HepG2 (cell line): ENCODE measurements around the gene NEURL4. TPM values are rescaled to one million over a fixed set of nuclear protein-coding genes. Genes with fewer than 3 reads are reported as not detected.

Experiments used
- BHLHE40 ChIP-seq: IDR thresholded peaks from 2 replicates; pipeline ENCODE4 v1.6.1; 2011; ENCODE audit warnings: low read length, improper control_type of control experiment
- CSRNP2 ChIP-seq: sonication (generic); formaldehyde crosslinking; conservative IDR thresholded peaks from 2 replicates; pipeline ENCODE4 v1.8.0; 2022; ENCODE audit warnings: low read depth, missing genetic modification reagents
- FIP1L1 ChIP-seq: fragments of 200-400 bp; formaldehyde crosslinking; IDR thresholded peaks from 2 replicates; pipeline ENCODE4 v1.6.1; 2018; ENCODE audit warnings: low read depth, mild to moderate bottlenecking, low read length, moderate library complexity, borderline replicate concordance; ENCODE audit not compliant: insufficient read depth
- HHEX ChIP-seq: IDR thresholded peaks from 2 replicates; pipeline ENCODE4 v1.6.1; 2016; ENCODE audit warnings: control low read depth
- HMG20B ChIP-seq: conservative IDR thresholded peaks from 2 replicates; pipeline ENCODE4 v1.6.1; 2016; ENCODE audit warnings: missing genetic modification reagents, missing compliant biosample characterization
- KDM3A ChIP-seq: IDR thresholded peaks from 2 replicates; pipeline ENCODE4 v1.6.1; 2018; ENCODE audit warnings: low read depth, missing compliant biosample characterization
- KDM5B ChIP-seq: sonication (generic); formaldehyde crosslinking; IDR thresholded peaks from 2 replicates; pipeline ENCODE4 v1.4.0; 2020; ENCODE audit warnings: missing genetic modification reagents, mild to moderate bottlenecking, borderline replicate concordance
- KMT2A ChIP-seq: sonication (generic); formaldehyde crosslinking; IDR thresholded peaks from 2 replicates; pipeline ENCODE4 v1.4.0; 2020; ENCODE audit warnings: missing genetic modification reagents
- MBD4 ChIP-seq: IDR thresholded peaks from 2 replicates; pipeline ENCODE4 v1.6.1; 2012; ENCODE audit warnings: low read length, inconsistent platforms, borderline replicate concordance
- MYC ChIP-seq: sonication (generic); formaldehyde crosslinking; IDR thresholded peaks from 2 replicates; pipeline ENCODE4 v1.9.0; 2021; ENCODE audit warnings: missing genetic modification reagents, borderline replicate concordance
- NPAS2 ChIP-seq: sonication (generic); formaldehyde crosslinking; IDR thresholded peaks from 2 replicates; pipeline ENCODE4 v1.8.0; 2022; ENCODE audit warnings: mild to moderate bottlenecking, missing genetic modification reagents, borderline replicate concordance
- PREB ChIP-seq: sonication (generic); formaldehyde crosslinking; IDR thresholded peaks from 2 replicates; pipeline ENCODE4 v1.4.0; 2020; ENCODE audit warnings: missing genetic modification reagents
- SMAD9 ChIP-seq: sonication (generic); formaldehyde crosslinking; IDR thresholded peaks from 2 replicates; pipeline ENCODE4 v1.5.1; 2020; ENCODE audit warnings: mild to moderate bottlenecking, missing genetic modification reagents
- SRSF1 ChIP-seq: fragments of 200-400 bp; formaldehyde crosslinking; optimal IDR thresholded peaks from 2 replicates; pipeline ENCODE3; 2017; ENCODE audit warnings: mild to moderate bottlenecking, low read depth, low read length, moderate library complexity
- TCF7L2 ChIP-seq: IDR thresholded peaks from 2 replicates; pipeline ENCODE4 v1.6.1; 2011; ENCODE audit warnings: mild to moderate bottlenecking, low read depth, low read length, moderate library complexity
- ZBTB46 ChIP-seq: sonication (generic); formaldehyde crosslinking; IDR thresholded peaks from 2 replicates; pipeline ENCODE4 v1.4.0; 2020; ENCODE audit warnings: mild to moderate bottlenecking, missing genetic modification reagents, borderline replicate concordance
- ZBTB7A ChIP-seq: sonication (generic); formaldehyde crosslinking; IDR thresholded peaks from 2 replicates; pipeline ENCODE4 v1.8.0; 2022; ENCODE audit warnings: mild to moderate bottlenecking, missing genetic modification reagents
- ZNF264 ChIP-seq: sonication (generic); formaldehyde crosslinking; IDR thresholded peaks from 2 replicates; pipeline ENCODE4 v1.4.0; 2020; ENCODE audit warnings: missing genetic modification reagents
- ZNF276 ChIP-seq: sonication (generic); formaldehyde crosslinking; IDR thresholded peaks from 2 replicates; pipeline ENCODE4 v1.4.0; 2020; ENCODE audit warnings: mild to moderate bottlenecking, low read depth, missing genetic modification reagents
- ZNF331 ChIP-seq: sonication (generic); formaldehyde crosslinking; IDR thresholded peaks from 2 replicates; pipeline ENCODE4 v1.4.0; 2020; ENCODE audit warnings: missing genetic modification reagents
- ZNF441 ChIP-seq: sonication (generic); formaldehyde crosslinking; IDR thresholded peaks from 2 replicates; pipeline ENCODE4 v1.7.0; 2021; ENCODE audit warnings: missing genetic modification reagents, borderline replicate concordance
- ZNF569 ChIP-seq: sonication (generic); formaldehyde crosslinking; IDR thresholded peaks from 2 replicates; pipeline ENCODE4 v1.5.0; 2020; ENCODE audit warnings: mild to moderate bottlenecking, missing genetic modification reagents, moderate library complexity, borderline replicate concordance
- ZNF720 ChIP-seq: sonication (generic); formaldehyde crosslinking; IDR thresholded peaks from 2 replicates; pipeline ENCODE4 v1.4.0; 2020; ENCODE audit warnings: missing genetic modification reagents
- ZNF747 ChIP-seq: sonication (generic); formaldehyde crosslinking; IDR thresholded peaks from 2 replicates; pipeline ENCODE4 v1.8.1; 2023; ENCODE audit warnings: missing genetic modification reagents, mild to moderate bottlenecking, borderline replicate concordance
- ZSCAN9 ChIP-seq: IDR thresholded peaks from 2 replicates; pipeline ENCODE4 v1.6.1; 2016; ENCODE audit warnings: borderline replicate concordance
- polyA plus RNA-seq, 8 experiments: library from polyadenylated mRNA; depleted of rRNA in 3 of 8; stranded (reverse) in 7 of 8; unstranded in 1 of 8; fragments of >200 nt; fragmentation: Illumina TruSeq in 4 of 8; extraction: Trizol in 4 of 8; gene quantifications; 2 replicates each; pipeline versions ENCODE4 v1.2.1 to v1.2.3, GENCODE V29; 2011 to 2016; ENCODE audit warnings: low read depth in 4 of 8, missing spikeins in 1 of 8, mixed read lengths in 1 of 8; ENCODE audit not compliant: insufficient read depth in 1 of 8
- total RNA-seq, 5 experiments: library from RNA; depleted of rRNA; stranded (reverse); fragments of >200 nt; fragmentation: Illumina TruSeq; extraction: Trizol; gene quantifications; 2 replicates each; pipeline ENCODE4 v1.2.3, GENCODE V29; 2016; ENCODE audit warnings: low read depth in 1 of 5

NEURL4 gene
- total and polyA plus RNA-seq, 2 of the 13 experiments (the other 11 are each of a cell fraction or from before 2014, with no cell fraction given): 14.8 to 15.7 TPM

GRCh38 chr17:7281074-7281952, 47.8 kb downstream of the NEURL4 start, which contains the start of gene SLC2A4 (continued):
- TF ChIP-seq ZBTB46 (CRISPR knock-in tag) (no peak), ZBTB7A (CRISPR knock-in tag) (no peak; the same call in 1 of the 2 replicates), KDM3A (CRISPR knock-in tag) (no peak), ZNF720 (CRISPR knock-in tag) (no peak), ZNF264 (no peak), MBD4 (no peak), KMT2A (CRISPR knock-in tag) (no peak), ZNF747 (CRISPR knock-in tag) (no peak), TCF7L2 (no peak), CSRNP2 (CRISPR knock-in tag) (no peak), SRSF1 (no peak), FIP1L1 (no peak), ZNF441 (CRISPR knock-in tag) (no peak), KDM5B (CRISPR knock-in tag) (no peak), ZNF569 (CRISPR knock-in tag) (no peak), BHLHE40 (peak; percentile 8; the same call in 1 of the 2 replicates), MYC (CRISPR knock-in tag) (peak; percentile 84; the same call in 1 of the 2 replicates), ZSCAN9 (no peak), ZNF276 (no peak), HHEX (CRISPR knock-in tag) (no peak), SMAD9 (CRISPR knock-in tag) (no peak), HMG20B (CRISPR knock-in tag) (no peak), ZNF331 (no peak), NPAS2 (CRISPR knock-in tag) (no peak), PREB (CRISPR knock-in tag) (no peak)
